H1 (cell line): Measurements from ENCODE around the gene GEN1. TPM values are rescaled to one million over a fixed set of nuclear protein-coding genes. Genes with fewer than 3 reads are reported as not detected.

Source experiments
- CTCF ChIA-PET: fragments of 300-600 bp; sonication (Branson Sonifier 250); formaldehyde crosslinking; loops from one replicate; lab custom pipeline; 2021; ENCODE audit not compliant: partially characterized antibody; lab: Charles Lee
- POLR2A ChIA-PET: fragments of 300-600 bp; sonication (Branson Sonifier 250); formaldehyde crosslinking; loops from one replicate; lab custom pipeline; 2021; ENCODE audit warnings: inconsistent platforms; ENCODE audit not compliant: partially characterized antibody; lab: Charles Lee
- DNase-seq, 2 experiments: peaks; one replicate each; pipeline versions ENCODE4 v3.0.0 to v3.0.0-alpha.2; 2010 to 2022; ENCODE audit warnings: low spot score in 2 of 2, low read depth in 1 of 2, mixed read lengths in 1 of 2
- FAIRE-seq: peaks from 2 replicates; lab custom pipeline; 2011; peaks lifted over from hg19 to GRCh38; lab: Jason Lieb, UNC
- H2AFZ ChIP-seq: 2 replicates; pipeline ENCODE4 v1.8.1; 2012; ENCODE audit warnings: low read length, inconsistent platforms
- H2AK5ac ChIP-seq: 2 replicates; pipeline ENCODE4 v1.6.1; 2013; ENCODE audit warnings: low read depth, low read length
- H2BK120ac ChIP-seq: replicated peaks from 2 replicates; pipeline ENCODE3; 2013; ENCODE audit warnings: low read depth, low read length, inconsistent platforms
- H2BK12ac ChIP-seq: 2 replicates; pipeline ENCODE4 v1.6.1; 2013; ENCODE audit warnings: low read depth, low read length
- H2BK15ac ChIP-seq: 2 replicates; pipeline ENCODE4 v1.6.1; 2013; ENCODE audit warnings: low read length
- H2BK20ac ChIP-seq: 2 replicates; pipeline ENCODE4 v1.6.1; 2013; ENCODE audit warnings: low read length
- H2BK5ac ChIP-seq: 2 replicates; pipeline ENCODE4 v1.6.1; 2013; ENCODE audit warnings: low read depth, low read length
- H3K14ac ChIP-seq: 2 replicates; pipeline ENCODE4 v1.6.1; 2013; ENCODE audit warnings: inconsistent platforms; ENCODE audit not compliant: insufficient read length
- H3K18ac ChIP-seq: 2 replicates; pipeline ENCODE4 v1.6.1; 2013; ENCODE audit warnings: low read length; ENCODE audit errors: extremely low read depth
- H3K23ac ChIP-seq: 2 replicates; pipeline ENCODE4 v1.6.1; 2013; ENCODE audit warnings: inconsistent platforms; ENCODE audit not compliant: insufficient read length
- H3K23me2 ChIP-seq: 2 replicates; pipeline ENCODE4 v1.6.1; 2013; ENCODE audit warnings: low read depth, low read length
- H3K27ac ChIP-seq: 2 replicates; pipeline ENCODE4 v1.6.1; 2011; ENCODE audit warnings: low read depth, low read length, inconsistent platforms
- H3K27me3 ChIP-seq, 4 experiments: replicated peaks in 1 of 4; 1 replicate in 1 of 4; 2 replicates in 3 of 4; pipeline versions ENCODE4 v1.6.1 to v1.8.1; 2011 to 2013; ENCODE audit warnings: low read length in 3 of 4, mild to moderate bottlenecking in 3 of 4, inconsistent platforms in 2 of 4, mixed read lengths in 2 of 4, moderate library complexity in 1 of 4; ENCODE audit not compliant: control insufficient read depth in 3 of 4, insufficient read depth in 3 of 4; ENCODE audit errors: extremely low read depth in 1 of 4
- H3K36me3 ChIP-seq, 4 experiments: 2 replicates each; pipeline versions ENCODE4 v1.6.1 to v1.8.1; 2011 to 2013; ENCODE audit warnings: mild to moderate bottlenecking in 4 of 4, low read length in 3 of 4, moderate library complexity in 2 of 4, control low read depth in 1 of 4, inconsistent platforms in 1 of 4; ENCODE audit not compliant: insufficient read depth in 4 of 4, control insufficient read depth in 2 of 4
- H3K4ac ChIP-seq: replicated peaks from 2 replicates; pipeline ENCODE3; 2013; ENCODE audit warnings: low read length, low read depth, mixed read lengths, inconsistent platforms; ENCODE audit not compliant: insufficient read length
- H3K4me1 ChIP-seq, 4 experiments: replicated peaks in 1 of 4; 1 replicate in 1 of 4; 2 replicates in 3 of 4; pipeline versions ENCODE4 v1.6.1 to v1.8.1; 2011 to 2013; ENCODE audit warnings: low read length in 3 of 4, inconsistent platforms in 2 of 4, mixed read lengths in 1 of 4; ENCODE audit not compliant: insufficient read depth in 4 of 4, control insufficient read depth in 3 of 4
- H3K4me2 ChIP-seq, 2 experiments: 2 replicates each; pipeline versions ENCODE4 v1.6.1 to v1.8.1; 2011 to 2013; ENCODE audit warnings: low read depth in 2 of 2, low read length in 2 of 2, control low read depth in 1 of 2, inconsistent platforms in 1 of 2, mild to moderate bottlenecking in 1 of 2; ENCODE audit not compliant: insufficient read depth in 1 of 2
- H3K4me3 ChIP-seq, 4 experiments: fragments of 200-600, 300-600 bp in 1 of 4; sonication (generic), shearing (Covaris generic), sonication (Bioruptor Twin) in 1 of 4; 2 replicates each; pipeline versions ENCODE4 v1.5.1 to v1.8.1; 2011 to 2016; ENCODE audit warnings: low read length in 4 of 4, low read depth in 3 of 4, control low read depth in 2 of 4, inconsistent platforms in 2 of 4, mild to moderate bottlenecking in 2 of 4, mixed read lengths in 1 of 4, moderate library complexity in 1 of 4; ENCODE audit not compliant: insufficient read depth in 2 of 4; ENCODE audit errors: extremely low read depth in 1 of 4
- H3K56ac ChIP-seq: replicated peaks from 2 replicates; pipeline ENCODE3; 2013; ENCODE audit warnings: low read depth, mild to moderate bottlenecking, mixed read lengths, low read length, inconsistent platforms; ENCODE audit not compliant: insufficient read length
- H3K79me1 ChIP-seq: 2 replicates; pipeline ENCODE4 v1.6.1; 2013; ENCODE audit warnings: low read depth, low read length, control low read depth
- H3K79me2 ChIP-seq, 2 experiments: 2 replicates each; pipeline versions ENCODE4 v1.6.1 to v1.8.1; 2012 to 2013; ENCODE audit warnings: low read length in 2 of 2, mild to moderate bottlenecking in 2 of 2, inconsistent platforms in 1 of 2; ENCODE audit not compliant: insufficient read depth in 2 of 2, control insufficient read depth in 1 of 2
- H3K9ac ChIP-seq, 4 experiments: replicated peaks in 1 of 4; 1 replicate in 1 of 4; 2 replicates in 3 of 4; pipeline versions ENCODE4 v1.6.1 to v1.8.1; 2011 to 2013; ENCODE audit warnings: low read depth in 3 of 4, low read length in 3 of 4, control low read depth in 2 of 4, mild to moderate bottlenecking in 2 of 4, moderate library complexity in 2 of 4, inconsistent platforms in 1 of 4; ENCODE audit errors: extremely low read depth in 1 of 4
- H3K9me3 ChIP-seq, 2 experiments: 2 replicates each; pipeline versions ENCODE4 v1.6.1 to v1.8.1; 2012 to 2013; ENCODE audit warnings: mild to moderate bottlenecking in 2 of 2, moderate library complexity in 2 of 2, control low read depth in 1 of 2, inconsistent platforms in 1 of 2, low read depth in 1 of 2, low read length in 1 of 2, mixed read lengths in 1 of 2; ENCODE audit not compliant: insufficient read depth in 2 of 2
- H4K20me1 ChIP-seq, 2 experiments: replicated peaks in 1 of 2; 2 replicates each; pipeline versions ENCODE3 to v1.8.1; 2011 to 2013; ENCODE audit warnings: inconsistent platforms in 2 of 2, low read length in 2 of 2, mild to moderate bottlenecking in 1 of 2; ENCODE audit not compliant: insufficient read depth in 2 of 2, control insufficient read depth in 1 of 2
- H4K5ac ChIP-seq: 2 replicates; pipeline ENCODE4 v1.6.1; 2013; ENCODE audit warnings: low read length, low read depth, mixed read lengths, inconsistent platforms; ENCODE audit not compliant: insufficient read length
- H4K8ac ChIP-seq: 2 replicates; pipeline ENCODE4 v1.8.0; 2013; ENCODE audit warnings: mild to moderate bottlenecking, moderate library complexity, low read length, inconsistent platforms; ENCODE audit not compliant: insufficient read depth; ENCODE audit errors: extremely low read depth
- H4K91ac ChIP-seq: replicated peaks from 2 replicates; pipeline ENCODE3; 2013; ENCODE audit warnings: low read length, mixed read lengths, inconsistent platforms; ENCODE audit not compliant: insufficient read length
- BRCA1 ChIP-seq: IDR thresholded peaks from 2 replicates; pipeline ENCODE4 v1.6.1; 2012; ENCODE audit warnings: low read depth, low read length, improper control_type of control experiment
- CBX5 ChIP-seq: fragments of 300-800, 300-1000 bp; sonication (generic); IDR thresholded peaks from 2 replicates; pipeline ENCODE4 v1.7.1; 2016; ENCODE audit warnings: antibody characterized with exemption, low read length, low read depth
- CEBPB ChIP-seq: IDR thresholded peaks from 2 replicates; pipeline ENCODE4 v1.6.1; 2012; ENCODE audit warnings: low read depth, low read length
- CHD2 ChIP-seq: IDR thresholded peaks from 2 replicates; pipeline ENCODE4 v1.6.1; 2012; ENCODE audit warnings: low read length, improper control_type of control experiment
- CREB1 ChIP-seq: IDR thresholded peaks from 2 replicates; pipeline ENCODE4 v1.6.1; 2012; ENCODE audit warnings: inconsistent platforms
- HDAC6 ChIP-seq: IDR thresholded peaks from one replicate; pipeline ENCODE4 v1.7.1; 2012; ENCODE audit warnings: low read depth, mild to moderate bottlenecking, inconsistent platforms, low read length, moderate library complexity
- NANOG ChIP-seq: IDR thresholded peaks from 2 replicates; pipeline ENCODE4 v1.6.1; 2011; ENCODE audit warnings: low read length, low read depth, mild to moderate bottlenecking, inconsistent platforms; ENCODE audit not compliant: insufficient read depth, poor library complexity, severe bottlenecking
- NRF1 ChIP-seq: IDR thresholded peaks from 2 replicates; pipeline ENCODE4 v1.6.1; 2011; ENCODE audit warnings: mild to moderate bottlenecking, low read depth, low read length, improper control_type of control experiment
- POLR2A ChIP-seq, 2 experiments: IDR thresholded peaks; 1 replicate in 1 of 2; 2 replicates in 1 of 2; pipeline ENCODE4 v1.6.1; 2011; ENCODE audit warnings: low read depth in 2 of 2, low read length in 2 of 2, mild to moderate bottlenecking in 2 of 2; ENCODE audit errors: control extremely low read depth in 1 of 2
- POLR2AphosphoS5 ChIP-seq: IDR thresholded peaks from 2 replicates; pipeline ENCODE4 v1.6.1; 2011; ENCODE audit warnings: low read depth, low read length
- RAD21 ChIP-seq, 2 experiments: IDR thresholded peaks in 1 of 2; conservative IDR thresholded peaks in 1 of 2; 2 replicates each; pipeline ENCODE4 v1.6.1; 2011; ENCODE audit warnings: low read depth in 2 of 2, low read length in 2 of 2, improper control_type of control experiment in 1 of 2, inconsistent platforms in 1 of 2, mild to moderate bottlenecking in 1 of 2, moderate library complexity in 1 of 2
- RFX5 ChIP-seq: IDR thresholded peaks from 2 replicates; pipeline ENCODE4 v1.6.1; 2011; ENCODE audit warnings: low read depth, low read length, improper control_type of control experiment, borderline replicate concordance
- SP1 ChIP-seq: IDR thresholded peaks from 2 replicates; pipeline ENCODE4 v1.6.1; 2011; ENCODE audit warnings: low read depth, low read length
- SP4 ChIP-seq: IDR thresholded peaks from 2 replicates; pipeline ENCODE4 v1.6.1; 2012; ENCODE audit warnings: low read length, inconsistent platforms
- WGBS, 2 experiments: shearing (Covaris generic) in 1 of 2; methylation state at CpG; one replicate each; pipeline versions ENCODE4 v1.1.6 to v1.1.7; 2013 to 2015; ENCODE audit warnings: low lambda C conversion rate in 2 of 2, mixed read lengths in 2 of 2, inconsistent platforms in 1 of 2, low coverage in 1 of 2, missing lambda C conversion rate in 1 of 2; ENCODE audit not compliant: insufficient replicate concordance in 2 of 2, insufficient coverage in 1 of 2, insufficient read length in 1 of 2; ENCODE audit errors: extremely low coverage in 1 of 2, missing lambda C conversion rate in 1 of 2; 5-methylcytosine and 5-hydroxymethylcytosine counted together
- polyA plus RNA-seq, 7 experiments: library from polyadenylated mRNA; depleted of rRNA in 3 of 7; stranded (reverse) in 5 of 7; unstranded in 2 of 7; fragments of >200 nt in 5 of 7; fragments of 200-250 nt in 2 of 7; gene quantifications; 1 replicate in 5 of 7; 2 replicates in 1 of 7; 4 replicates in 1 of 7; pipeline versions ENCODE4 v1.2.1 to v1.2.3, GENCODE V29; 2011 to 2013; ENCODE audit warnings: missing spikeins in 2 of 7, mixed read lengths in 2 of 7
- total RNA-seq: library from RNA; stranded (reverse); fragmentation: NEBNext Ultra II Directional; extraction: Animal tissue kit (Norgen Biotek cat#: 25700); gene quantifications from 2 replicates; pipeline ENCODE4 v1.2.1, GENCODE V29; 2021
- TF ChIP-seq, protein P1 (sequence below): IDR thresholded peaks from 2 replicates; pipeline ENCODE4 v1.6.1; 2011; ENCODE audit warnings: low read depth, mild to moderate bottlenecking, low read length; ENCODE audit not compliant: insufficient read depth

GEN1 gene
- total and polyA plus RNA-seq, 2 of the 8 experiments (the other 6 are each of a cell fraction or from before 2014, with no cell fraction given), result 6.9 to 19.2 TPM

DNA sequence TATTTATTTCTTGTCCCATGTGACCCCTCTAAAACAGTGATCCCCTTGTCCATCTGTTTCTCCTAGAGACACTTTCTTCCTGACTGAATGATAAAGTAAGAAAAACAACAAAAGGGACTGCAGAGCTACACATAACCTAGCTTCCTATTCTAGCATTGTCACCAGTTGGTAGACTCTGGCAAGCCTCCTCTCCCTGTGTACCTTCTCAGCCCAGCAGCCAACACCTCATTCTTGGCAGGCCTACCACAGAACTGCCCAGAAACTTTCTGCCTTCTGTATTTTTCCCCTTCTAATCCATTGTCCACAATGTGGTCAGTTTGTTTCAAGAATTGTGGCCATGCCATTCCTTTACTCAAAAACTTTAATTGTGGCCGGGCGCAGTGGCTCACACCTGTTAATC lies 13.7 kb upstream of the GEN1 start:
- WGBS, 2 experiments, result 83% methylated on average over 2 of the region's 2 CpGs; no CpG with 5 or more reads in 1 of the 2 experiments
- no peak for FAIRE-seq
- Histone ChIP-seq H3K27ac (no peak overlapping the region; the same call in 1 of the 2 replicates), H2BK12ac (no peak overlapping the region), H3K23me2 (no peaks in the 10 kb centered on the region; the same call in 1 of the 2 replicates), H2BK120ac (no peak overlapping the region), H2AK5ac (no peak overlapping the region), H3K4ac (no peak overlapping the region), H2BK15ac (no peak overlapping the region), H3K79me2 (peaks cover 0 to 17% of the 10 kb centered on the region in 2 experiments; a peak in 2 of 4 replicates), H3K9me3 (no peaks in the 10 kb centered on the region), H2BK5ac (no peak overlapping the region), H4K20me1 (no peaks in the 10 kb centered on the region), H3K4me1 (no peaks in the 10 kb centered on the region), H3K27me3 (no peaks in the 10 kb centered on the region), H3K23ac (no peak overlapping the region), H4K5ac (no peak overlapping the region), H2BK20ac (no peak overlapping the region), H3K4me3 (no peak overlapping the region), H3K36me3 (peaks cover 8 to 72% (median 35%) of the 10 kb centered on the region in 4 experiments), H3K4me2 (no peak overlapping the region), H3K14ac (no peak overlapping the region), H3K56ac (no peak overlapping the region), H3K9ac (no peak overlapping the region), H2AFZ (no peak overlapping the region), H4K91ac (no peak overlapping the region), H3K79me1 (no peaks in the 10 kb centered on the region), H4K8ac (no peak overlapping the region), H3K18ac (no peak overlapping the region)
- DNase-seq, result no peak
- CTCF ChIA-PET, result interaction anchor here (1.0 kb wide), 1 partner anchor 21 kb away, joined by 6 read pairs; no protein-coding TSS in a partner anchor
- POLR2A ChIA-PET, result interaction anchor here (1.0 kb wide), 1 partner anchor 15 kb away, joined by 3 read pairs; no protein-coding TSS in a partner anchor
- TF ChIP-seq CBX5, result no peak
- no peak for TF ChIP-seq CHD2
- TF ChIP-seq, protein P1, sequence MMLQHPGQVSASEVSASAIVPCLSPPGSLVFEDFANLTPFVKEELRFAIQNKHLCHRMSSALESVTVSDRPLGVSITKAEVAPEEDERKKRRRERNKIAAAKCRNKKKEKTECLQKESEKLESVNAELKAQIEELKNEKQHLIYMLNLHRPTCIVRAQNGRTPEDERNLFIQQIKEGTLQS, result no peak
- TF ChIP-seq SP4, result no peak
- no peak for TF ChIP-seq HDAC6
- no peak for TF ChIP-seq NANOG
- TF ChIP-seq CEBPB, result no peak
- no peak for TF ChIP-seq CREB1
- TF ChIP-seq NRF1, result no peak
- no peak for TF ChIP-seq RAD21 (IDR thresholded peaks at IDR 0.05 in 1 of 2, conservative IDR thresholded peaks at IDR 0.05 in 1 of 2; ENCODE audit: low read depth in 2 of 2, low read length in 2 of 2)
- TF ChIP-seq POLR2AphosphoS5, result no peak
- TF ChIP-seq POLR2A (IDR thresholded peaks at IDR 0.05; ENCODE audit: control extremely low read depth in 1 of 2, low read depth in 2 of 2, low read length in 2 of 2), result no peak
- no peak for TF ChIP-seq BRCA1
- TF ChIP-seq SP1, result no peak
- TF ChIP-seq RFX5, result no peak
